GM18909 (cell line): ENCODE data around the gene ELFN1.

Experiments
- ATAC-seq: cut with Tn5 transposase; IDR thresholded peaks from one replicate; pipeline ENCODE4 v1.9.1; 2021; ENCODE audit warnings: mild to moderate bottlenecking; ENCODE audit not compliant: unreplicated experiment, poor library complexity

ELFN1 gene

DNA sequence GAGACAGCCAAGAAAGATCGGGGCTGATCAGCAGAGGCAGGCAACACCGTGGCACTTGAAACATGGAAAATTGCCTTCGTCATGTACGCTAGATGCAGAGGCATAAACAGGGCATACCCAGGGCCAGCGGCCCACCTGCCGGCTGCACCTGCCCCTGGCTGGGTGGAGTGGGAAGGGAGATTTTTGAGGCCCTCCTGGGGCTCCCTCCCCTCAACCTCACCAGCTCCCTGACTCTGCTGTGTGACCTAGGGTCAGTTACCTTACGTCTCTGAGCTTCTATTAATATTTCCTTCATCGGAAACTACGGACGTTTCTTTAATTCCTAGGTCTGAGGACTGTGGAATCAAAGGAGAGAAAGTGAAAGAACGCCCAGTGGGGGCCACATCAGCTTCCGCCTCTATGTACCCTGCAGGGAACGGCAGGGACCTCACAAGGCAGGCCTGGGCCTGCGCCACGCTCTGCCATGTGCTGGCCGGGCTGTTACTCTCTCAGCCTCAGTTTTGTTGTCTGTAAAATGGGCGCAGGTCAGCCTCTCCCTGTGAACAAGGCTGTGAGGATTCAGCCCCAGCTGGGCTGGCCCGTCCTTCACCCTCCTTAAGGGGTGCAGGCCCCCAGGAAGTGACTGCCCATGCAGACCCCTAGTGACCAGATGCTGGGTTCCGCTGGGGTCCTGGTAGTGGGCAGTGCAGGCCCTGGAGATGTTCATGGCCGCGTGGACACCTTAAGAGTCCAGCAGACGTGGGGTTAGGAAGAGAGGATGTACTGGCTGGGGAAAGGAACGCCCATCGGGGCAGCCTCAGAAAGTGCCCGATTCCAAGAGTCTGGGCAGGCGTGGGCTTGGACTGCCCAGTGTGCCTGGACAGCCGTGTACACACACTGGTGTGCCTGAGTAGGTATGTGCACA, 22.7 kb downstream of the ELFN1 start:
- no peak for ATAC-seq

DNA sequence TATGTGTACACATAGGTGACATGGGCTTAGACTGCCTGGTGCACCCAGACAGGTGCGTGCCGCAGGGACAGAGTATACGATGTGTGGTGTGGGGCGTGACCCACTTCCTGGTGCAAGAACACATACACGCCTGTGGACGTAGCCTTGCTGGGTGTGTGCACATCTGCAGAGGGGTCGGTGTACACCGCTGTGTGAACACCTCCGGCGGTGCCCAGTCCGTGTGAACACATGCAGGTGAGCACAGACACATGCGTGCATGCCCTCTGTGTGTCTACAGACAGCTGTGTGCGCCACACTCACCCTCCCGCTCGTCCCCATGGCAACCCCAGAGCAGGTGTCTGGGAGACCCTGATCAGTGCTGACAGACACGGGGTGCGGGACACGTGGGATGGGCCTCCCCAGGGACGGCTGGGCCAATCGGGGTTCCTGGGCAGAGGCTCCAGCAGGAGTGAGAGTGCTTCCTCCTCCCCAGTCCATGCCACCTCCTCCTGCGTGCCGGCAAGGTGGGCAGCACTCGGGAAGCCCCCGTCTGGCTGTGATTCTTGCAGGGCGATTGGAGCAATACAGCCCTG, 23.4 kb downstream of the ELFN1 start:
- ATAC-seq = no peak

DNA sequence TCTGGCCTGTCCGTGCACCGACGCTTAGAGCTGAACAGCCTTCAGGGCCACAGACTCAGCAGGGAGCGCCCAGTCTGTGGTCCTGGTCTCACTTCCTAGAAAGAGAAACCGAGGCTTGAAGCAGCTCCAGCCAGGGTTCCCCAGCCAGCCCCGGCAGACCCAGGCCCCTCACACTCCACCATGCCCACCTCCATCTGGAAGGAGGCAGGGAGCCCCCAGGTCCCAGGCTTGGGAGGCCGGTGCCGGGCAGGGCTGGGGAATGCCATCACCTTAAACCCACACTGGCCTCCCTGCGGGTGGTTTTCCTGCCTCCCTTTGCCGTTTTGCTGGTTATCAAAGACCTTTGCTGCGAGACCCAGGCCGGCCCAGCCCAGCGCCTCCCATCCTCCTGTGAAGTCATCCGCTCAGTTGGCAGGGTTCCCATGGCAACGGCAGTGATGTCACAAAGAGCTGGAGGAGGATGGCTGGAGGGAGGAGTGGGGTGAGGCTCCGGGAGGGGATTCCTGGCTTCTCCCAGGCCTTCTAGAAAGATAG, 24.0 kb downstream of the ELFN1 start:
- ATAC-seq = no peak

DNA sequence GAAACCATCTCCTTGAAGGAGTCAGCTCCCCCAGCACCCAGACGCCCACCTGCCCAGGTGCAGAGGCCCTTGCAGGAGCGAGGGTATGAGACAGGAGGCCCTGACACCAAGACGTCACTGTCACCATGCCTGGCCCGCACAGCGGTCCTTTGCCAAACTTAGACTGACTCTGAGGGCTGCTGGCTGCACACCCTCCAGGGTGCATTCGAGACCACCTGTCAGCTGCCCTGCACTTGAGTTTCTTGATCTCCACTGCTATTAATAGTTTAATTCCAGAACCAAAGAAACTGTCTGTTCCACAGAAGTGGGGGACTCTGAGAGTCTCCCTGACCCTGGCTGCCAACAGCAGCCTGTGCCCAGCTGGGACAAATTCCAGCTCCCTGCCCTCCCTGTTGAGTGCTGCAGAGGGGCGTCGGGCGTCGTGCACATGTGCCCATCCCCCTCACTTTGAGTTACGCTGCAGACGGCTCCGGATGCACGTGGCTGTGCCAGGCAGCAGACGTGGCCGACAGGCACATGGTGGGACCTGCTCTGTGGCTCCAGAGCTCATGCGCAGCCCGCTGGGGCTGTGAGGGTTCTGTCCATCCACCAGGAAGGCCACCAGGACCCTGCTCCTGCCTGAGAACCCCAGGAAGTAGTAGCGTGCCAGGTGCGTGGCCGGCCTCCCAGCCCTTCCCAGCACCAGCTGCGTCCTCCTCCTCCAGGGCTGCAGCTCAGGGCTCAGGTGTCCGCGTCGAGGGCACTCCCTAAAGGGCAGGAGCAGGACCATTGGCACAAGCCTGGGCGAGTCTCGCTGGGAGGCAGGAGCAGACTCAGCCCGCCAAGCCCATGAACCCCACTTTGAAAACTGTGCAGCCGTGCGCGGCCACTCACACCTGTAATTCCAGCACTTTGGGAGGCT, 24.8 kb downstream of the ELFN1 start:
- ATAC-seq = no peak

DNA sequence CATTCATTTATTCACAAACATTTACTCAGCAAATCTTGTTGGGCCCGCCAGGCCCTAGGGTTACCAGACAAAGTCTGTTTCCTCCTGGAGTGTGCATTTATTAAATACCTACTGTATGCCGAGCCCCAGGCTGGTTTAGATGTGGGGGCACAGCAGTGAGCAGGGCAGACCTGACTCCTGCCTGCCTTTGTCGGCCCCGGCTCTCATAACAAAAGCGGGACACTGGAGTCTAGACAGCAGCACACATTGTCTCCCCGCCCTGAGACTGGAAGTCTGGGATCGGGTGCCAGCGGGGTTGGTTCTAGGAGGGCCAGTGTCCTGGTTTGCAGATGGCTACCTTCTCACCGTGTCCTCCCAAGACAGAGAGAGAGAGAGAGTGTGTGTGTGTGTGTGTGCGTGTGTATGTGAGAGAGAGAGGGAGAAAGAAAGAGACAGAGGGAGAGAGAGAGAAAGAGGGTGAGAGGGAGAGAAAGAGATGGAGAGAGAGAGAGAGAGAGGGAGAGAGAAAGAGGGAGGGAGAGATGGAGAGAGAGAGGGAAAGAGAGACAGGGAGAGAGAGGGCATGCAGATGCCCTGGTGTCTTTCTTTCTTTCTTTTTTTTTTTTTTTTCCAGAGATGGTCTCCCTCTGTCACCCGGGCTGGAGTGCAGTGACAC, 25.9 kb downstream of the ELFN1 start:
- no peak for ATAC-seq

DNA sequence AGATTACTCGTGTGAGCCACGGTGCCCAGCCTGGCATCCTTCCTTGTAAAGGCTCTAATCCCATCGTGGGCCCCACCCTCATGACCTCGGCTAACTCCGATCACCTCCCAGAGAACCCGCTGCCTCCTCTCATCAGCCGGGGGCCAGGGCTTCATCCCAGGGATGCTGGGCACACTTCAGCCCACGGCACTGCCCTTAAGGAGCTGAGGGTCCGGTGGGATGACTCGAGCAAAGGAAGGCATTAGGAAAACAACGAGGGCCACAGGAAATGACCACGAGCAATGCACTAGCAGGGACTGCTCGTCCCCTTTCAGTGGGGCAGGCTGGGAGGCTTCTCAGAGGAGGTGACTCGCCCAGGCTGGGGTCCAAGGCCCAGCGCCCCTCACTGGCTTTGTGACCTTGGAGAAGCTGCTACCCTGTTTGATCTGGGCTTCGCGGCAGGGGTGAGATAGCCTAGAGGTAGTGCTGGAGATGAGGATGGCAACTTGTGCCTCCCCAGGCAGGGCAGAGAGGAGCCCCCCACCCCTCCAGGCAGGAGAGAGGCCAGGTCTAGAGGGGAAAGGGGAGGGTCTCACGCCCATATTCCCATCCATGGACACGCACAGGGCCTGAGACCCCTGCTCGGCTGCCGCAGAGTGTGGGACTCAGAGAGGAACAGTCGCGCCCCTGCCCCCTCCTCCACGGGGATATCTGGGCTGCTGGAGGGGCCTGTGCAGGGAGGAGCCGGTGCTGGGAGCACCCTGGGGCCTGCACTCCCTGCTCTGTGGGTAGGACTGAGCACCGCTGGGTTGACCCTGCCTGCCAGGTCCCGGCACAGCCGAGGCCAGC, 26.8 kb downstream of the ELFN1 start:
- ATAC-seq = no peak

DNA sequence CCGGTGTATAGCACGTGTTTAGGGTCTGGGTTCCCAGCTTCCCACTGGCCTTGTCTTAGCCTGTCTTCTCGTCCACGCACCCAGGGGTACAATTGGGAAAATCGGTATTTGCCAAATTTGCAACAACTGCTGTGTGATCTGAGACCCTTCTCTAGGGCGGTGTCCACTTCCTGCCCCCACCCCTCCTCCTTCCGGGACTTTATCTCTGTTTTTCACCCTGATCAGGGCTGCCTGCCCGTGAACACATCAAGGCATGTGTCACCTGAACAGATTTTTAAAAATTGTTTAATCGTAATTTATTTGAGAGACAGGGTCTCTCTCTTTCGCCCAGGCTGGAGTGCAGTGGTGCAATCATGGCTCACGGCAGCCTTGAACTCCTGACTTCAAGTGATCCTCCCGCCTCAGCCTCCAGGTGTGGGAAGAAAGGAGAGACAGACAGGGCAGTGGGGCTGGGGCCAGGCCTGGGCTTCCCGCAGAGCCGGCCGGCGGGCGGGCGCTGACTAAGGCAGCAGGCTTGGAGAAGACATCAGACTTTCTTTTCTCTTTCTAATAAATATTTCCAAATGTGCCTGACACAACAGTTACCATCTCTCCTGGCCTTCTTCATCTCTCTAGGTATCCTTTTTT, 27.5 kb downstream of the ELFN1 start:
- ATAC-seq = no peak

DNA sequence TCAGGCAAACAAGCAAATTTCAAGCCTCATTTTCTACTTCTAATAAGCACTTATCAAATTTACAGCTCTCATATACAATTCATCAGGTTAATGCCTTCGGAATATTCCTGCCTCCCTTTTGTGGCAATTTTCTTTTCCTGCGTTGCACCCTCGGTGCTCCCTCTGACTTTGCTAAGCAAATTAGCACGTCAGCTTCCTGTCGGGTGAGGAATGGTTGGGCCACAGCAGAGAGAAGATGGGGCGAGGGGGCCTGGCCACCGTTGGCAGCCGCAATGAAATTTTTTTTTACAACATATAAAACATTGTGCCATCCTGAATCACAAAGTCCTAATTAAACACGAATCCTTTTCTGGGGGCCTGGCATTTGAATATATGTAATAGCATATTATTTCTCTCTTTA, 28.1 kb downstream of the ELFN1 start:
- ATAC-seq = no peak

DNA sequence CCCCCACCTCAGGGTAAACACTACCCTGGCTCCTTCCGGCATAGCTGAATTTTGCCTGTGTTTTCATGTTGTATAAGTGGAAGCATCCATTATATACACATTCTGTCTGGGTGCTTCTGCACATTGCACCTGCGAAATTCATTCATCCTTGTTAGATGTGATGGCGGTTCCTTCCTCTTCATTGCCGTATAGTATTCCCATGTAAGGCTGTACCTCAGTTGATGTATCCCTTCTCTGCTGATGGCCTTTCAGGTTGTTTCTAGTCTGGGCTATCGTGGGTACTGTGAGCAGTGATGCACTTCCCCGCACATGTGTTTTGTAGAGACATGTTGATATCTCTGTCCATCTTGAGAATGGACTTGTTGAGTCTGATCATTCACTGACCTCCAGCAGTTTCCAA, 28.9 kb downstream of the ELFN1 start:
- ATAC-seq = no peak

DNA sequence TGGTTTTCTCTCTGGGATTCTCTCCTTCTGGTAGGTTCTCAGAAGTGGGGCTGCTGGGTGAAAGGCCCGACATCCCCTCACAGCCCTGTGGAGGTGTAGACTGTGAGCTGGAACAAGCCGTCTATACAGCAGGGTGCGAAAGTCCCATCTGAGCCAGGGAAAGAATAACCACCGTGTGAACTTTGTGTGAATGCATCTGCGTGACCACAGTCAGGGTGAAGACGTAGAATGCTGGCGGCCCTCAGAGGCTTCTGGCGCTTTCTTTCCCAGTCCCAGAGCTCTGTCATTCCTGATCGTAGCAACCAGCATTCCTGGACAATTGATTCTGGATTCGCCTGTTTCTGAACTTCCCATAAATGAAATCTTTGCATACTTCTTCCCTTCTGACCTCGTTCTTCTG, 30.0 kb downstream of the ELFN1 start:
- no peak for ATAC-seq

DNA sequence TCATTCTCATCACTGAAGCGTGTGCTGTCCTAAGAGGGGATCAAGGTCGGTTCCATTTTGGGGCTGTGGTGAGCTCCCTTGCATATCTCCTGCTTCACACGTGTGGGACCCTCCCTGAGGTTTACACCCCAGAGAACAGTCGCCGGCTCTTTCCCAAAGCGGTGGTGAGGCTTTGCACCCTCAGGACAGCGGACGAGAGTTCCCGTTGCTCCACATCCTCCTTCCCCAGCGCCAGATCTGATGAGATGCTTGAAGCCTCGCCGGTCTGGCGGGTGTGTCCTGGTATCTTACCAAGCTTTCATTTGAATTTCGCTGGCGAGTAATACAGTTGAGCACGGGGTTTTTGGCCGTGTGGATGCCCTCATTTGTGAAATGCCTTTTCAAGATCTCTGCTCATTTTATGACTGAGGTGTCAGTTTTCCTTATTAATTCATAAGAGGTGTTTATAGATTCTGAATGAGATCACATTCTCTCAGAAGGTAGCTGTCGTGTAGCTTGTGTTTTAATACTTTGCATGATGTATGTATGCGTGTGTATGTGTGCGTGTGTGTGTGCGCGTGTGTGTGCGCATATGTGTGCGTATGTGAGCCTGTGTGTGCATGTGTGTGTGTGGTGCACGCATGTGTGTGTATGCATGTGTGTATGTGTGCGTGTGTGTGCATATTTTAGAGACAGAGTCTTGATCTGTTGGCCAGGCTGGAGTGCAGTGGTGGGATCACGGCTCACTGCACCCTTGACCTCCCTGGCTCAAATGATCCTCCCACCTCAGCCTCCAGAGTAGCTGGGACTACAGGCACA, 30.7 kb downstream of the ELFN1 start:
- no peak for ATAC-seq

DNA sequence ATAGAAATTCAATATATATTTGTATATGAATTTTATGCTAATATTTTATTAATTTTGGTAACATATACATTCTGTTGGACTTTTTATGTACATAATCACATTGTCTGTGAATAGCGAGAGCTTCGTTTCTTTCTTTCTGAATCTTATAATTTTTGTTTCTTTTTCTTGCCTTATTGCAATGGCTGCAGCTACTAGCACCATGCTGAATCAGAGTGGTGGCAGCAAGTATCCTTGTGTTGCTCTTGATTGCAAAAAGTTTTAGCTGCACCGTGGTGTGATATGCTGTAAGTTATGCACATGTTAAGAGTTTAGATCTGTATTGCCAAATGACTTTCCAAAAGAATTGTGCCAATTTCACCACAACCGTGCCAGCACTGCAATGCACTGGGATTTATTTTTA, 32.6 kb downstream of the ELFN1 start:
- no peak for ATAC-seq

DNA sequence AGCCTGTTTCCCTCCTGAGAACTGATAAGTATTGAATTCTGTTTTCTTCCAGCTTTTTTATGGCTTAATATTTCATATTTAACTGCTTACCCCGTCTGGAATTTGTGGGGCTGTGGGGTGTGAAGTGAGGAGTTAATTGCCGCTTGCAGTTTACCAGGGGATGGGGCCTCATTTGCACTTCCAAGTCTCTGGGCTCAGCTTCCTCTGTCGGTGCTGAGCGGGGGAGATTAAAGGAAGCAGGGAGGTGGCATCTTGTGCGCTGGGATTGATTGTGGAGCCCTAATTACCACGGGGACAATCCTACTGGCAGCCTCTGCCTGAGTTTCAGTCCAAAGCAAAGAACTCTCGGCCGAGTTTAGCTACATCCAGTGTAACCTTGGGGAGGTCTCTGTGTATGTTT, 33.4 kb downstream of the ELFN1 start:
- ATAC-seq = no peak

DNA sequence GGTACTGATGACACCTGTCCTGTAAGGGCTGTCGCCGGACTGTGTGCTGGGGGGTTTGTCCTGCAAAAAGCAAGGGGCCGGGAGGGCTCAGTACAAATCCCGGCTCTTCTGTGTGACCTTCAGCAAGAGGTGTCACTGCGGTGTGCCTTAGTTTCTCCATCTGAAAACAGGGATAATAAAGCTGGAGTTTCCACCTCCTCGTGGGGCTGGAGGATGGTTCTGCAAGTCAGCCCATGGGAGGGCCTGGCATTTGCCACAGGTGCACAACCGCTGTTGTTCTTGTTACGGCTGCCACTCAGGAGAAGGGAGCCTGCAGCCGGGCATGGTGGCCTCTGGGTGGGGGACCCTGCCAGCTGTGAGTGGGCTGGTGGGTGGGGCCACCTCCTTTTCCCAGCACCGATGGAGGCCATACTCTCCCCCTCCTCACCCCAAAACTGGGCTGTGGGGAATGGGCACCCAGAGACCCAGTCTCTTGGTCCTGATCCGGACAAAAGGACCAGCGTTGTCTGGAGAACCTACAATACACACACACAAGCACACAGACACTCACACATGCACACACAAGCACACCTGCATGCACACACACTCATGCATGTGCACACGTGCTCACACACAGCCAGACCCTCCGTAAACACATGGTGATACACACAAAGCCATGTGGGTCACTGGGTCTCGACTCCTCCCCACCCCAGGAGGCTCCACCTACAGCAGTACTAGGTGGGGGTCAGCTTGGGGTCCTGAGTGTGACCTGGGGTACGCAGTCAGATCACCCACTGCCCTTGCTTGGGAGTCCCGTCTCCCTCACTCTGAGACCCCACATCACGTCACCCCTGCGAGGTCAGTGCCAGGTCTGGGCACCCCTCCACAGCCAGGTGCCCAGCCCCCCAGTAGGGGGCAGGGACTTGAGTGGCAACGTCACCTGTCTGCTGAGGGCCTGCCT, 34.1 kb downstream of the ELFN1 start:
- no peak for ATAC-seq

DNA sequence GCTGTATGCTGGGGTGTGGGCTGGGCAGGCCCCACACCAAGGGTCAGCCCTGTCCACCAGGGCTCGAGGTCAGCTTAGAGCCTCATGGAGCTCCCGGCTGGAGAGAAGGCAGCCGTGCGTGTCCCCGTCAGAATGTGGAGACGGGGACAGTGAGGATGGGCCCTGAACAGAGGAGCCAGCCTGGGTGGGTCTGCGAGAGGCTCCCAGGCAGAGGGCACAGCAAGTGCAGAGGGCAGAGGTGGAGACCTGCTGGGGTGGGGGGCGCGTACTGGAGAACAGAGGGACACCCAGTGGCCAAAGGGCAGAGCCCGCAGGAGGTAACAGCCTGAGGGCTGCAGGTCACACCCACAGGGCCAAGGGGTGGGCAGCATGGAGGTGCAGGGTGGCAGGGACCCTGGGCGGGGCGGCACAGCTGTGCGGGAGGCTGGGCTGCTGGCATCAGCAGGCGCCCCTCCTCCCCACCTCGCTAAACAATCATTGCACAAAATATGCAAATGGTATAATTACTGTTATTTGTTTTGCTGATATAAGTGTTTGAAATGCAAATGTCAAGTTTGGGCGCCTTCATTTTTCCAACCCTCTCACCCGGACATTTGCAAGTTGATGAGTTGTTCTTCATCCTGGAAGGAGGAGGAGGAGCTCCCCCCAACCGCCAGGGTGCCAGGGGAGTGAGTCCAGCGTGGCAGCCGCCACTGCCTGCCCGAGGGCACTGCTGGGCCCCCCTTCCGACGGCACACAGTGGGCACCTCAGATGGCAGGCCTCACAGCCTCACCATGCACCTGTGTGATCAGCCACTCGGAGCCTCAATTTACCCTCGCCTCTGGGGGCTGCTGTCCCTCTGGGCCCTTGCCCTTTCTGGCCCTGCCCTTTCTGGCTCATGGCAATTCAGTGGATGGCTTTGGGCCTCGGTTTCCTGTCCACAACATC, 35.0 kb downstream of the ELFN1 start:
- ATAC-seq = no peak

DNA sequence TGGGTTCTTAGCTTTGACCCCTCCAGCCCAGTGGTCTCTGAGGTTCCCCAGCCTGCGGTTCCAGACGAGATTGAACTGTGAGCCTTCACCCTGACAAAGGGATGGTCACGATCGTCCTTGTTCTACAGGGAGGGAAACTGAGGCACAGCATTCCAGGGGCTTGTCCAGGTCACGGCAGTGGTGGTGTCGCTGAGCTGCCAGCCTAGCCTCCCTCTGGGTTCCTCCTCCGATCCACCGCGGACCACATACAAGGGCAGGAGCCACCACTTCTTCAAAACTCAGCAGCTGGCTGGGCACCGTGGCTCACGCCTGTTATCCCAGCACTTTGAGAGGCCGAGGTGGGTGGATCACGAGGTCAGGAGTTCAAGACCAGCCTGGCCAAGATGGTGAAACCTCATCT, 35.8 kb downstream of the ELFN1 start:
- ATAC-seq = no peak
